ENCODE measurements around the gene TRIP13. TPM values are rescaled to one million over a fixed set of nuclear protein-coding genes. Genes with fewer than 3 reads are reported as not detected.

TRIP13 gene
- total and polyA plus RNA-seq, 9 of the 15 experiments (the other 6 are each of a cell fraction or from before 2014, with no cell fraction given), result 24.1 to 116 (median 53.2) TPM

- TF ChIP-seq FOXJ2 (tag; IDR thresholded peaks at IDR 0.05), result no peak
- TF ChIP-seq PHTF2 (CRISPR knock-in tag; IDR thresholded peaks at IDR 0.05), result no peak
- TF ChIP-seq SFPQ (IDR thresholded peaks at IDR 0.05; ENCODE audit: low read depth, low read length), result no peak
- no peak for TF ChIP-seq NCOA2 (IDR thresholded peaks at IDR 0.05; ENCODE audit: partially characterized antibody in 2 of 2)
- TF ChIP-seq ZNF76 (CRISPR knock-in tag; IDR thresholded peaks at IDR 0.05; ENCODE audit: borderline replicate concordance), result 0 out of 2 replicates have a peak, but pooled peaks have one; percentile 39
- TF ChIP-seq HCFC1 (IDR thresholded peaks at IDR 0.05; ENCODE audit: low read depth, low read length), result peak; percentile 83
- peak; percentile 88 for TF ChIP-seq CREB3L1 (IDR thresholded peaks at IDR 0.05; ENCODE audit: borderline replicate concordance, low read depth)
- TF ChIP-seq ZBTB40 (IDR thresholded peaks at IDR 0.05), result peak; percentile 95
- TF ChIP-seq ZBTB40 (CRISPR knock-in tag; IDR thresholded peaks at IDR 0.05), result no peak
- peak; percentile 57; the same call in 1 of the 2 replicates for TF ChIP-seq ATF1 (CRISPR knock-in tag; IDR thresholded peaks at IDR 0.05)
- peak; percentile 91 for TF ChIP-seq ATF1 (tag; IDR thresholded peaks at IDR 0.05)
- no peak for TF ChIP-seq RBM25 (IDR thresholded peaks at IDR 0.05; ENCODE audit: low read depth, low read length, severe bottlenecking)
- peak; percentile 37 for TF ChIP-seq POLR2B (IDR thresholded peaks at IDR 0.05; ENCODE audit: low read depth, partially characterized antibody)
- no peak for TF ChIP-seq ZNF696 (CRISPR knock-in tag; conservative IDR thresholded peaks at IDR 0.05)
- TF ChIP-seq ELF4 (CRISPR knock-in tag; IDR thresholded peaks at IDR 0.05), result 0 out of 2 replicates have a peak, but pooled peaks have one; percentile 30
- TF ChIP-seq IFI16 (CRISPR knock-in tag; IDR thresholded peaks at IDR 0.05), result no peak
Observed at GRCh38 chr5:892394-893136, at the start of gene TRIP13, which contains the start of gene BRD9 (continued).

Measured in K562 (cell line).